ENCODE data around the gene RPL32. TPM values are rescaled to one million over a fixed set of nuclear protein-coding genes. Genes with fewer than 3 reads are reported as not detected.

RPL32 gene
- total and polyA plus RNA-seq, 2 of the 4 experiments (the other 2 are of a cell fraction), result 566 to 1,856 TPM

- H3K23ac ChIP-seq (ENCODE audit: low read depth, low read length), result no peak overlapping the region
- H2AFZ ChIP-seq (replicated peaks; ENCODE audit: low read length, poor library complexity), result peak overlapping the region; percentile 51
- no peak for ATAC-seq (ENCODE audit: low read depth)
- DNase-seq, result no peak
- no peak overlapping the region for H4K8ac ChIP-seq (ENCODE audit: low read depth in 2 of 2, low read length in 2 of 2)
- no peak overlapping the region for H2AK5ac ChIP-seq (ENCODE audit: low read depth, low read length)
- WGBS, 2 experiments (ENCODE audit: extremely low coverage in 2 of 2, insufficient read length in 1 of 2), result 74% methylated on average over 12 of the region's 16 CpGs; no CpG with 5 or more reads in 1 of the 2 experiments
- dilution Hi-C loops (cut with HindIII; ENCODE audit: low sequenced_read_pairs, unreplicated experiment), result no loop called here
- intact Hi-C loops (cut with micrococcal nuclease), result no loop called here
- in situ Hi-C loops (cut with MboI; ENCODE audit: low sequenced_read_pairs), result no loop called here
- H3K27me3 ChIP-seq (ENCODE audit: control insufficient read depth, insufficient read depth, low read length), result no peaks in the 10 kb centered on the region
- no peak overlapping the region for H3K9ac ChIP-seq (ENCODE audit: low read depth, low read length)
- ChIA-PET POLR2A (ENCODE audit: unreplicated experiment) (no interaction called here), CTCF (no interaction called here)
- no peak overlapping the region for H2BK20ac ChIP-seq (ENCODE audit: low read depth, low read length)
- no peaks in the 10 kb centered on the region for H4K20me1 ChIP-seq (ENCODE audit: insufficient read depth, low read length)
- no peak overlapping the region for H2BK120ac ChIP-seq (ENCODE audit: low read depth, low read length)
- H3K9me3 ChIP-seq (ENCODE audit: control insufficient read depth, insufficient read depth, low read length), result no peaks in the 10 kb centered on the region
- H3K79me1 ChIP-seq (ENCODE audit: low read depth in 1 of 2, low read length in 2 of 2), result no peaks in the 10 kb centered on the region
- H3K14ac ChIP-seq (replicated peaks; ENCODE audit: low read depth, low read length), result no peak overlapping the region
- H2AK9ac ChIP-seq (replicated peaks; ENCODE audit: low read depth, low read length, poor library complexity), result no peak overlapping the region
- BruUV-seq (replicated peaks), result no TSS peak
- H3K4me1 ChIP-seq (ENCODE audit: control insufficient read depth, insufficient read depth, low read length), result no peaks in the 10 kb centered on the region
- H3K36me3 ChIP-seq (ENCODE audit: control insufficient read depth, insufficient read depth, low read length), result peaks cover 45% of the 10 kb centered on the region; the same call in 1 of the 2 replicates
- H3K4me2 ChIP-seq (ENCODE audit: low read depth, low read length), result no peak overlapping the region
- H3K18ac ChIP-seq (ENCODE audit: low read depth, low read length), result no peak overlapping the region
- H2BK15ac ChIP-seq (ENCODE audit: low read depth, low read length), result no peak overlapping the region
- no peak overlapping the region for H3K4me3 ChIP-seq (ENCODE audit: insufficient read depth, low read depth, low read length)
- H4K91ac ChIP-seq (ENCODE audit: insufficient read depth, low read depth, low read length), result no peak overlapping the region
- H3K9me1 ChIP-seq (ENCODE audit: insufficient read depth, low read length), result no peaks in the 10 kb centered on the region
- H4K5ac ChIP-seq (ENCODE audit: low read depth, low read length), result no peak overlapping the region
- TF ChIP-seq MAZ (IDR thresholded peaks at IDR 0.05; ENCODE audit: borderline replicate concordance, low read depth, low read length) (no peak), SMC3 (IDR thresholded peaks at IDR 0.05; ENCODE audit: low read depth, low read length) (no peak), BHLHE40 (IDR thresholded peaks at IDR 0.05; ENCODE audit: low read depth, low read length) (no peak), NFE2L2 (IDR thresholded peaks at IDR 0.05; ENCODE audit: low read depth, low read length) (no peak), CEBPB (IDR thresholded peaks at IDR 0.05; ENCODE audit: low read depth, low read length) (no peak), RFX5 (IDR thresholded peaks at IDR 0.05; ENCODE audit: low read depth, low read length) (no peak), RCOR1 (IDR thresholded peaks at IDR 0.05; ENCODE audit: insufficient replicate concordance, low read length) (no peak), FOS (IDR thresholded peaks at IDR 0.05; ENCODE audit: low read depth, low read length) (no peak), CHD1 (IDR thresholded peaks at IDR 0.05; ENCODE audit: low read depth, low read length) (no peak), RAD21 (IDR thresholded peaks at IDR 0.05; ENCODE audit: low read length) (no peak), POLR2A (IDR thresholded peaks at IDR 0.05; ENCODE audit: low read depth, low read length) (no peak), MXI1 (IDR thresholded peaks at IDR 0.05; ENCODE audit: borderline replicate concordance, low read depth, low read length) (no peak), MAFK (IDR thresholded peaks at IDR 0.05; ENCODE audit: low read depth, low read length) (no peak)
- TF ChIP-seq, protein P1, sequence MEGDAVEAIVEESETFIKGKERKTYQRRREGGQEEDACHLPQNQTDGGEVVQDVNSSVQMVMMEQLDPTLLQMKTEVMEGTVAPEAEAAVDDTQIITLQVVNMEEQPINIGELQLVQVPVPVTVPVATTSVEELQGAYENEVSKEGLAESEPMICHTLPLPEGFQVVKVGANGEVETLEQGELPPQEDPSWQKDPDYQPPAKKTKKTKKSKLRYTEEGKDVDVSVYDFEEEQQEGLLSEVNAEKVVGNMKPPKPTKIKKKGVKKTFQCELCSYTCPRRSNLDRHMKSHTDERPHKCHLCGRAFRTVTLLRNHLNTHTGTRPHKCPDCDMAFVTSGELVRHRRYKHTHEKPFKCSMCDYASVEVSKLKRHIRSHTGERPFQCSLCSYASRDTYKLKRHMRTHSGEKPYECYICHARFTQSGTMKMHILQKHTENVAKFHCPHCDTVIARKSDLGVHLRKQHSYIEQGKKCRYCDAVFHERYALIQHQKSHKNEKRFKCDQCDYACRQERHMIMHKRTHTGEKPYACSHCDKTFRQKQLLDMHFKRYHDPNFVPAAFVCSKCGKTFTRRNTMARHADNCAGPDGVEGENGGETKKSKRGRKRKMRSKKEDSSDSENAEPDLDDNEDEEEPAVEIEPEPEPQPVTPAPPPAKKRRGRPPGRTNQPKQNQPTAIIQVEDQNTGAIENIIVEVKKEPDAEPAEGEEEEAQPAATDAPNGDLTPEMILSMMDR (conservative IDR thresholded peaks at IDR 0.05; ENCODE audit: low read depth, low read length), result no peak
- TF ChIP-seq, protein P2, sequence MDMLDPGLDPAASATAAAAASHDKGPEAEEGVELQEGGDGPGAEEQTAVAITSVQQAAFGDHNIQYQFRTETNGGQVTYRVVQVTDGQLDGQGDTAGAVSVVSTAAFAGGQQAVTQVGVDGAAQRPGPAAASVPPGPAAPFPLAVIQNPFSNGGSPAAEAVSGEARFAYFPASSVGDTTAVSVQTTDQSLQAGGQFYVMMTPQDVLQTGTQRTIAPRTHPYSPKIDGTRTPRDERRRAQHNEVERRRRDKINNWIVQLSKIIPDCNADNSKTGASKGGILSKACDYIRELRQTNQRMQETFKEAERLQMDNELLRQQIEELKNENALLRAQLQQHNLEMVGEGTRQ (IDR thresholded peaks at IDR 0.05; ENCODE audit: low read depth, low read length), result no peak
- TF ChIP-seq, protein P3, sequence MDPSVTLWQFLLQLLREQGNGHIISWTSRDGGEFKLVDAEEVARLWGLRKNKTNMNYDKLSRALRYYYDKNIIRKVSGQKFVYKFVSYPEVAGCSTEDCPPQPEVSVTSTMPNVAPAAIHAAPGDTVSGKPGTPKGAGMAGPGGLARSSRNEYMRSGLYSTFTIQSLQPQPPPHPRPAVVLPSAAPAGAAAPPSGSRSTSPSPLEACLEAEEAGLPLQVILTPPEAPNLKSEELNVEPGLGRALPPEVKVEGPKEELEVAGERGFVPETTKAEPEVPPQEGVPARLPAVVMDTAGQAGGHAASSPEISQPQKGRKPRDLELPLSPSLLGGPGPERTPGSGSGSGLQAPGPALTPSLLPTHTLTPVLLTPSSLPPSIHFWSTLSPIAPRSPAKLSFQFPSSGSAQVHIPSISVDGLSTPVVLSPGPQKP (IDR thresholded peaks at IDR 0.05; ENCODE audit: borderline replicate concordance, low read depth, low read length), result no peak
- H3K56ac ChIP-seq (ENCODE audit: extremely low read depth, insufficient read depth, low read length), result no peak overlapping the region
- no peak overlapping the region for H2BK5ac ChIP-seq (ENCODE audit: low read depth, low read length, poor library complexity, severe bottlenecking)
- no peak overlapping the region for H3K27ac ChIP-seq (ENCODE audit: insufficient read depth, low read length)
- H3K4ac ChIP-seq (ENCODE audit: low read depth, low read length), result no peak overlapping the region
Measured at GRCh38 chr3:12817343-12817710, 24.0 kb downstream of the RPL32 start.
